HG03442 (cell line): ENCODE data around the gene FDX2.
"Not testable (repeated sequence)": the region's sequence is repeated elsewhere in the genome, so short reads cannot be mapped to it uniquely, and the experiment has no call there.

Source experiments
- ATAC-seq: cut with Tn5 transposase; IDR thresholded peaks from one replicate; pipeline ENCODE4 v1.9.1; 2021; ENCODE audit warnings: mild to moderate bottlenecking, moderate library complexity; ENCODE audit not compliant: unreplicated experiment

FDX2 gene

GRCh38 chr19:10315335-10316214 lies at the start of gene FDX2:
Gene FDX2 (minus strand): TSS chr19:10316015. CDS start chr19:10315996, 19 bp downstream.
- ATAC-seq, result peak; percentile 67

- ATAC-seq, result no peak
These were observed 49.7 kb upstream of the FDX2 start for GRCh38 chr19:10365518-10365917.

DNA sequence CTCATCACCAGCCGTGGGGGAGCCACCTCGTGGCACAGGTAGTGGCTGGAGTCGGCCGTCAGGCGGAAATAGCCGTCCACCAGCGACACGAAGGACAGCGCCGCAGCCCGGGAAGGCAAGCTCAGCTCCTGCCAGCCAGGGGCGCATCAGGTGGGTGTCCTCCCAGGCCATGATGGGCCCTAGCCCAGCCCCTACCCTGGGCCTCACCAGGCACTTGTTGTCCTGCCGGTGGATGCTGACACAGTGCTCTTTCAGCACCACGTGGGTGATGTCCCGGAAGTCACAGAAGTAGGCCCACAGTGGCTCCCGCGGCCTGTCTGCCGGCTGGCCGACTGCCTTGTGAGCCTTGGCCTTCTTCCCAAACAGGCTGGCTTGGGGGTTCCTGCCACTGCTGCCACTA lies 48.8 kb upstream of the FDX2 start:
- no peak for ATAC-seq

DNA sequence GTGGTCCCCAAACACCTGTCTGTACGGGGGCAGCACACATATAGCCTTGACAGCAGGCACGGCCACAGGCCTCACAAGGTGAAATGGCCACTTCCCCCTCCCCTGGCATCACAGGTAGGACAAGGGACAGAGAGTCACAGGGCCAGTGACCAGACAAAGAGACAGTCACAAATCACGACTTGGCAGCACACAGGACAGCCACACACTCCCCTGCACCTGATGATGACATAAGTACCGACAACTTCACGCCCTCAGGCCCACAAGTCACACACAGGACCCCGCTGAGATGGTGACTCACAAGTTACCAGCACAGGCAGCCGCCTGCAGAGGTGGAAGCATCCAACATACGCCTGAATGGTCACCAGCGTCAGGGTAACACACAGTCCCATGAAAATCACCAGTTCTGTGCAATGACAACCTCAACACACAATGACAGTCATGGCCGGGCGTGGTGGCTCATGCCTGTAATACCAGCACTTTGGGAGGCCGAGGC lies 48.0 kb upstream of the FDX2 start:
- ATAC-seq, result no peak

GRCh38 chr19:10362259-10362658 lies 46.4 kb upstream of the FDX2 start:
- no peak for ATAC-seq

DNA sequence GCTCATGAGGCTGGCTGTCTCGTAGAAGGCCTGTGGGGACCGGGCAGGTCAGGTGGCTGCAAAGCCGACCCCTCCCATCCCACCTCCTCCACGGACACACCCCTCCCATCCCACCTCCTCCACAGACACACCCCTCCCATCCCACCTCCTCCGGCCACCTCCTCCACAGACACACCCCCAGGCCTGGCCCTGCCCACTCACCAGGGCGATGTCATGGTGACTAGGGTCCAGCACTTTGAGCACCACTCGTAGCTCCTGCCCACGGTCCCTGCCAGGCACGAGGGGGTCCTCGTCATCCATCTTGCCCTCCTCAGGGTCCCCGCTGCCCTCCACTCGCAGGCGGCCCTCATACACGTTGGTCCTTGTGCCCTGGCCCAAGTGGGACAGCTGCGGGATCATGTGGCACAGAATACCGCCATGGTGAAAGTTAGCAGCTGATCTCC lies 45.8 kb upstream of the FDX2 start:
- no peak for ATAC-seq

DNA sequence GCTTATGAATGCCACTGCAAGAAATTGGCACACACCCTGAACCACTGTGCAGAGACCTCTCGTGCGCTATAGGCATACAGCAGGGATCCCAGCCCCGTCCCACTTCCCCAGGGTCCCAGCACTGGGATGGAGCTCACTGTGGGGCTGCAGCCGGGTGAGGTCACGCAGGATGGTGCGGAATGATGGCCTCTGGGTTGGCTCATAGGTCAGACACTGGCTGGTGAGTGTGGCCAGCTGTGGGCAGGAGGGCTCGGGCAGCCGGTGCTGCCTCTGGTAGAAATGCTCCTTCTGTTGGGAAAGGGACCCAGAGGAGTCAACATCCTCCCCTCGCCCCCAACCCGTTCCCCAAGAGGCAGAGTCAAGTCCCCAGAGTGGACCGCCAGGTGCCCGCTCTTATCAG lies 40.6 kb upstream of the FDX2 start:
- ATAC-seq, result no peak

GRCh38 chr19:10353793-10354391 lies 38.1 kb upstream of the FDX2 start:
- ATAC-seq, result no peak

- ATAC-seq, result no peak
These were observed 37.2 kb upstream of the FDX2 start for GRCh38 chr19:10352764-10353671.

DNA sequence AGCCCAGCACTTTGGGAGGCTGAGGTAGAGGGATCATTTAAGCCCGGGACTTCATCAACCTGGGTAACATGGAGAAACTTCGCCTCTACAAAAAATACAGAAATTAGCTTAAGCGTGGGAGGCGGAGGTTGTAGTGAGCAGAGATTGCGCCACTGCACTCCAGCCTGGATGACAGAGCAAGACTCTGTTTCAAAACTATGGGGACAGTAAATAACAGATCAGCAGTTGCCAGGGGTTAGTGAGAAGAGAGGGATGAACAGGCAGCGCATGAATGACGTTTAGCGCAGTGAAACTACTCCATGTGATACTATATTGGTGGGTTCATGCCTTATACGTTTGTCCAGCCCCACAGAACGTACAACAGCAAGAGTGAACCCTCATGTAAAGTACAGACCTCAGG lies 30.7 kb upstream of the FDX2 start:
- no peak for ATAC-seq

GRCh38 chr19:10344780-10345179 lies 29.0 kb upstream of the FDX2 start:
- ATAC-seq, result no peak

DNA sequence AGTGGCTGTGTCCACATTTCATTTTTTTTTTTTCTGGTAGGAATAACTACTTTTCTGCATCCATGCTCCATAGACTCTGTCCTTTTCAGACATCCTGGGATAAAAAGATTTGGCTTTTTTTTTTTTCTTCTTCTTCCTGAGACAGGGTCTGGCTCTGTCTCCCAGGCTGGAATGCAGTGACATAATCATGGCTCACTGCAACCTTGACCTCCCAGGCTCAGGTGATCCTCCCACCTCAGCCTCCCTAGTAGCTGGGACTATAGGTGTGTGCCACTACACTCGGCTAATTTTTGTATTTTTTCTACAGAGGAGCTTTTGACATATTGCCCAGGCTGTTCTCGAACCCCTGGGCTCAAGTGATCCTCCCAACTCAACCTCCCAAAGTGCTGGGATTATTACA lies 27.7 kb upstream of the FDX2 start:
- no peak for ATAC-seq

DNA sequence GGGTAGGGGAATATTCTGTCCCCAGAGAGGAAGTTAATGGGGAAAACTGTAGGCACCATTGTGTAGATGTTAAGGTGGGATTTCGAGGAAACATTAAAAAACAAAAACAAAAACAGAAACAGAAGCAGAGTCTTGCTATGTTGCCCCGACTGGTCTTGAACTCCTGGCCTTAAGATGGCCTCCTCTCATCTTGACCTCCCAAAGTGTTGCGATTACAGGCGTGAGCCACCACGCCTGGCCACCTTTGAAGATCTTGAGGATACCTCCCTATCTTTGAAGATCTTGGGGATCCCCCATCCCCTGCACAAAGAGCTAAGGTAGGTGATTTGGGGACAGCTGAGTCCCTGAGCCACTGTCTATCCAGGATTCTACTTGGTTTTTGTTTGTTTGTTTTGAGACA lies 24.2 kb upstream of the FDX2 start:
- no peak for ATAC-seq

DNA sequence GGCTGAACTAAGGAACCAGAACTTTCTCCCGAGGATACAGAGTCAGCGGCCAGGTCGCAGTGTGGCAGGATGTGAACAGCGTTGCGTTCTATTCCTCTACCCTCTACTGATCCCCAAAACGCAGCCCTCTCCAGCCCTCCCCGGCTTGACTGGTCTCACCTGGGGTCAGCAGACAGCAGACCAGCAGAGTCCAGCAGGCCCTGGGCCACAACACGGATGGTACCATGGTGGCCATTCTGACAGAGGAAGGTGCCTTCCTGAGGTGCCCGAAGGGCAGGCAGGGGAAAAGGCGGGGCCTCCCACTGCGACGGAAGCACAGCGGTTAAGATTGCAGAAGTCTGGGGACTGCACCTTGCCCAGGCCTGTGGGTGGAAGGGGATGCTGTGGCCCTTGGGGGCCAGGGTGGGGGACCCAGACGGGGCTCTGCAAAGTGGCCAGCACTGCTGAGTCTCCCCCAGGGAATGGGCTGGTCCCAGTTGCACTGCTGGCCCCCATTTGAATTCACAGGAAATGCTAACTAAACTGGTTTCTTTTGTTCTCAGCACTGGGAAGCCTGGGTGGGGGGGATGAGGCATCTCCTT lies 23.7 kb upstream of the FDX2 start, which contains the start of gene ICAM3:
TSS of gene ICAM3 (minus strand) at position 245 of the 581 bp plus-strand sequence. CDS start at position 235, 10 bp downstream.
- peak; percentile 63 for ATAC-seq

GRCh38 chr19:10338940-10339339 lies 23.1 kb upstream of the FDX2 start:
- no peak for ATAC-seq

- not testable (repeated sequence) for ATAC-seq
These were observed 20.9 kb upstream of the FDX2 start for GRCh38 chr19:10336725-10337124.

DNA sequence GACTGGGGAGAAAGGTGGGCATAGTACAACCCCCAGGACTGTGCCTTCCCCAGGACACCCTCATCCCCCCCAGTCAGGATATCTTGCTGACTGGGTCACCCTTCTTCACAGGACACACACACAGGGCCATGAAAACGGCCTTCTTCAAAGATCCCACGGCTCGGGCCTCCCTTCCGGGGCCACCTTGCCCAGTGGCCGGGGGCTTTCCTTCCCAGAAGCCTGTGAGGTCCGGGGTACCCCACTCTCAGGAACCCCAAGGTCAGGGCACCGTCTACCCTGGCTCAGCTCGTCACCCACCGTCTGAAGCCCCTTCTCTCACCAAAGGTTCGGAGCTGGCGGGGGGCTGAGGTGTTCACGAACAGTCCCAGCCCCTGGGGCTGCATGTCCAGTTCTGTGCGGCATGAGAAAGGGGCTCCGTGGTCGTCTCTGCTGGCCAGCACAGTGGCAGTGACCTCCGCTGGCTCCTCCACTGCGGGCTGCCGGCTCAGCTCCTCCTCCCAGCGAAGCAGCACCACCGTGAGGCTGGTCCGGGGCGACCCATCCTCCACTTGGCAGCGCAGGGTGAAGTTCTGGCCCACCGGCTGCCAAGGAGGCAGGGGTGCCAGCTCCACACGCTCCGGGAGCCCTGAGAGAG lies 19.7 kb upstream of the FDX2 start:
- no peak for ATAC-seq

- ATAC-seq, result no peak
These were observed 19.0 kb upstream of the FDX2 start for GRCh38 chr19:10334588-10335351.
